NCI-H1417 (cell line): ENCODE measurements around the gene TMEM250.
A peak's percentile ranks its signal among the peaks of the same experiment; 100 is the strongest.

Experiments
- DNase-seq, 3 experiments: peaks; one replicate each; lab custom pipeline; 2025; lab: John Stamatoyannopoulos, UW

Gene TMEM250

GRCh38 chr9:136093995-136094881 is 24.4 kb downstream of the TMEM250 start:
- DNase-seq: peak; percentile 18 to 76 (median 66)

GRCh38 chr9:136093346-136093986 is 25.2 kb downstream of the TMEM250 start:
- DNase-seq: peak in 2 of 3 experiments; percentile 41 to 62

- DNase-seq: no peak
These were observed 25.9 kb downstream of the TMEM250 start for GRCh38 chr9:136092741-136093140.

GRCh38 chr9:136092353-136092650 is 26.4 kb downstream of the TMEM250 start:
- DNase-seq: no peak

GRCh38 chr9:136091582-136092352 is 26.9 kb downstream of the TMEM250 start:
- DNase-seq: no peak

- DNase-seq: no peak
These were observed 27.7 kb downstream of the TMEM250 start for GRCh38 chr9:136090768-136091581.

- no peak for DNase-seq
These were observed 28.5 kb downstream of the TMEM250 start for GRCh38 chr9:136090056-136090735.

GRCh38 chr9:136089697-136090045 is 29.0 kb downstream of the TMEM250 start:
- peak in 2 of 3 experiments; percentile 10 to 66 for DNase-seq

- peak in 2 of 3 experiments; percentile 39 to 57 for DNase-seq
These were observed 29.6 kb downstream of the TMEM250 start for GRCh38 chr9:136088939-136089696.

- DNase-seq: no peak
These were observed 30.2 kb downstream of the TMEM250 start for GRCh38 chr9:136088481-136088938.

- DNase-seq: no peak
These were observed 30.8 kb downstream of the TMEM250 start for GRCh38 chr9:136087741-136088480.

GRCh38 chr9:136086951-136087740 is 31.5 kb downstream of the TMEM250 start:
- DNase-seq: no peak

- no peak for DNase-seq
These were observed 32.3 kb downstream of the TMEM250 start for GRCh38 chr9:136086213-136086881.

GRCh38 chr9:136085815-136086212 is 32.9 kb downstream of the TMEM250 start:
- DNase-seq: no peak

- DNase-seq: no peak
These were observed 34.4 kb downstream of the TMEM250 start for GRCh38 chr9:136084063-136084944.

- DNase-seq: no peak
These were observed 35.1 kb downstream of the TMEM250 start for GRCh38 chr9:136083558-136084062.
